T-helper 2 cell treated with Interferon-gamma antibody and Interleukin-4, amounts not matched to agents 5 μg/mL and 100 μg/mL, for 36 hours (primary cell): ENCODE data around the gene BLOC1S2.
"Not testable (repeated sequence)": the region's sequence is repeated elsewhere in the genome, so short reads cannot be mapped to it uniquely, and the experiment has no call there.

ENCODE experiments used
- DNase-seq: peaks from one replicate; pipeline ENCODE4 v3.0.0; 2021; ENCODE audit warnings: low spot score
- H3K27ac Mint-ChIP-seq: one replicate; pipeline ENCODE4 v1.8.0; 2021; ENCODE audit warnings: mild to moderate bottlenecking, mixed read lengths
- H3K27me3 Mint-ChIP-seq: one replicate; pipeline ENCODE4 v1.8.0; 2021; ENCODE audit warnings: low read depth, mixed read lengths
- H3K36me3 Mint-ChIP-seq: one replicate; pipeline ENCODE4 v1.8.0; 2021; ENCODE audit warnings: low read depth, mixed read lengths
- H3K4me1 Mint-ChIP-seq: one replicate; pipeline ENCODE4 v1.8.0; 2021; ENCODE audit warnings: low read depth, mixed read lengths
- H3K4me3 Mint-ChIP-seq: one replicate; pipeline ENCODE4 v1.8.0; 2022; ENCODE audit warnings: mild to moderate bottlenecking, moderate library complexity, mixed read lengths
- H3K9me3 Mint-ChIP-seq: one replicate; pipeline ENCODE4 v1.8.0; 2021; ENCODE audit warnings: mixed read lengths

Gene BLOC1S2

DNA sequence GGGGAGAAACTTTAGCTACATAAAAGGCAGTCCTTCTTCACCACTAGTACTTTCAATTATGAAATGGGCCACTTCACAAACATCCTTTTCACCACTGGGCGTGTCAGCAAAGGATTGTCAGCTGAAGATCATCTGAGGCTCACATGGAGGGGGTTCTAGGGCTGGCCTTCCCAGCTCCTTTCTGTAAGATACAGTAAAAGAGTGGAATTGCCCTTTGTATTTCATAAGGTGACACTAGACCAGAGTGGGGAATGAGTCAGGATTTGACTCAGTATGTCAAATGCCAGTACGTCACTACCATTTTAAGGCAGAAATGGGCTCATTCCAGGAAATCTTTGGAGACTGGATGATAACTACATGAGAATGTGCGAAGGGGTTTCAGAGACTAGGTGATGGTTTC, 21.2 kb upstream of the BLOC1S2 start:
- no peak overlapping the region for H3K4me3 Mint-ChIP-seq
- no peaks in the 10 kb centered on the region for H3K9me3 Mint-ChIP-seq
- H3K36me3 Mint-ChIP-seq: no peaks in the 10 kb centered on the region
- peaks cover 72% of the 10 kb centered on the region for H3K27me3 Mint-ChIP-seq
- DNase-seq: no peak
- H3K4me1 Mint-ChIP-seq: peaks cover 2% of the 10 kb centered on the region
- no peak overlapping the region for H3K27ac Mint-ChIP-seq

DNA sequence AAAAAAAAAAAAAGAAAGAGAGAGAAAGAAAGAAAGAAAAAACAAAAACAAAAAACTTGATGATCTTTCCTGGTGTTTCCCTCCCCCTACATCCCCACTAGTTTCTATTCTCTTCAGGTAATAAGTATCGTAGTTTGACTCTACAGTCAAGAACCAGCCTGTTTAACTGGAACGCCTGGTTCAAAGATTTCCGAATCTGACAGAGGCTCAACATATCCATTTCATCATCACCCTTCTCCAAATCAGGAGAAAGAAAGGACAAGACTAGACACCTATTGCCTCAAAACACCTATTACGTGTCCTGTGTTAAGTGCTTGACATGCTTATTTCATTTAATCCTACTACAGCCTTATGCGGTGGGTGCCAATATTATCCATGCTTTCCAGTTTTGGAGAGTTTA, 20.4 kb upstream of the BLOC1S2 start:
- Mint-ChIP-seq H3K27ac (no peak overlapping the region), H3K4me3 (no peak overlapping the region), H3K27me3 (peaks cover 64% of the 10 kb centered on the region), H3K4me1 (peaks cover 2% of the 10 kb centered on the region), H3K36me3 (no peaks in the 10 kb centered on the region), H3K9me3 (no peaks in the 10 kb centered on the region)
- no peak for DNase-seq

DNA sequence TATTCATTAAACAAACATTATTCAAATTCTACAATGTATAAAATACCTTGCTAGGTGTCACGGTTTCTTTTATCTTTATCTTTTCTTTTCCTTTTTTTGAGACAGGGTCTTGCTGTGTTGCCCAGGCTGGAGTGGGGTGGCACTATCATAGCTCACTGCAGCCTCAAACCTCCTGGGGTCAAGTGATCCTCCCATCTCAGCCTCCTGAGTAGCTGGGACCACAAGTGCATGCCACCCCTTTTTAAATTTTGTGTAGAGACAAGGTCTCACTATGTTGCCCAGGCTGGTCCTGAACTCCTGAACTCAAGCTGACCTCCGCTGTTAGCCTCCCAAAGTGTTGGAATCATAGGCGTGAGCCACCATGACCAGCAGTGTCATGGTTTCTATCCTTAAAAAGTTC, 17.9 kb upstream of the BLOC1S2 start:
- no peak for DNase-seq
- Mint-ChIP-seq H3K4me3 (no peak overlapping the region), H3K9me3 (no peaks in the 10 kb centered on the region), H3K4me1 (peaks cover 2% of the 10 kb centered on the region), H3K36me3 (no peaks in the 10 kb centered on the region), H3K27me3 (peaks cover 55% of the 10 kb centered on the region), H3K27ac (no peak overlapping the region)

DNA sequence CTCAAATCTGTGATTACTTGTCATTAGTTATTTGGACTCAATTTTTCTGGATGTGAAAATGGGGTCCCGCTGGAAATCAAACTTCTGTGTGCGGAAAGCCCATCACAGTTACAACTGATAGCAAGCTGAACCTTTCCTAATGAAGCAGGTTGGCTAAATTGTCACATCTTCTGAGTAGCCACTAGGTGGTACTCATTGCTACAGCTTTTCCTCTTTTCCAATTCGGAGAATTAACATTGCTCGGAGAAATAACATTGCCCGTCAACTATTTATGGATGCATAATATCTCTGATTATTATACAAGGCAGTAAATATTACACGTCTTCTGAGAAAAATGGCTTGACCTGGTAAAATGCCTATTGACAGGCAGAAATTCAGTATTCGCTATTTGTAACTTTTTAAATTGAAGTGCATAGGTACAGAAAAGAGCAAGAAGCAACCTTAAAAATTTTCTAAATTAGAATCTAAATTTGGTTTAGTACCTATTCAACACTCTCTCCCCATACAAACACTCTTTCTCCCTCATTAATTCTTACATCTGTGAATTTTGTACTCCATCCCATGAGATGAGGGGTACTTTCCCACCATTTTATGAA, 17.3 kb upstream of the BLOC1S2 start:
- no peaks in the 10 kb centered on the region for H3K36me3 Mint-ChIP-seq
- no peak overlapping the region for H3K27ac Mint-ChIP-seq
- no peak overlapping the region for H3K4me3 Mint-ChIP-seq
- H3K4me1 Mint-ChIP-seq: peaks cover 2% of the 10 kb centered on the region
- no peaks in the 10 kb centered on the region for H3K9me3 Mint-ChIP-seq
- peaks cover 52% of the 10 kb centered on the region for H3K27me3 Mint-ChIP-seq
- DNase-seq: no peak

DNA sequence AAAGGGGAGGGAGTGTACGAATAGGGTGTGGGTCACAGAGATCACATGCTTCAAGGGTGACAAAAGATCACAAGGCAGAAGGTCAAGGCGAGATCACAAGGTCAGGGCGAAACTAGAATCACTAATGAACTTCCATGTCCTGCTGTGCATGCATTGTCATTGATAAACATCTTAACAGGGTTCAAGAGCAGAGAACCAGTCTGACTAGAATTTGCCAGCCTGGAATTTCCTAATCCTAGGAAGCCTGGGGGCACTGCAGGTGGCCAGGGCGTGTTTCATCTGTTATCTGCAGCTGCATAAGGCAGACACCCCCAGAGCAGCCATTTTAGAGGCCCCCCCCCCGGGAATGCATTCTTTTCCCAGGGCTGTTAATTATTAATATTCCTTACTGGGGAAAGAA, 14.6 kb upstream of the BLOC1S2 start:
- H3K27ac Mint-ChIP-seq, H3K4me1 Mint-ChIP-seq, H3K36me3 Mint-ChIP-seq, H3K4me3 Mint-ChIP-seq, DNase-seq, H3K9me3 Mint-ChIP-seq: not testable (repeated sequence)
- H3K27me3 Mint-ChIP-seq: peaks cover 40% of the 10 kb centered on the region

DNA sequence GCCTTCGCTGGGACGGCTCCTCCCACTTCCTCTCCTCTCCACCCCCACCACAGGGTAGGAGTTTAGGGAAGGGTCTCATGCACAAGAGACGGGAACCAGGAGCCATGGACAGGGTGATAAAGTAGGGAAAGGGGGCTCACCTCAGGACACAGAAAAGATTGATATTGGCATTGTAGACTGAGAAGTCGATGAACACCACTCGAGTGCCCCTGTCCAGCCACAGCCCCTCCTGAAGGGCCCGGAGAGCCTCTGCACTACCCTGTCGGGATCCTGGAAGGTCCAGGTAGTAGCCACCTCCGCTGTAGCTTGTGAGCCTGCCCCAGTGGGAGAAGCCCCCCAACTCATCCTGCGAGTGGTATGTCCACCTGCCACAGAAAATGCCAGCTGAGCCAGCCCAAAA, 10.8 kb upstream of the BLOC1S2 start:
- no peaks in the 10 kb centered on the region for H3K36me3 Mint-ChIP-seq
- no peaks in the 10 kb centered on the region for H3K4me1 Mint-ChIP-seq
- no peak overlapping the region for H3K4me3 Mint-ChIP-seq
- H3K9me3 Mint-ChIP-seq: no peaks in the 10 kb centered on the region
- H3K27ac Mint-ChIP-seq: no peak overlapping the region
- peaks cover 33% of the 10 kb centered on the region for H3K27me3 Mint-ChIP-seq
- DNase-seq: no peak

DNA sequence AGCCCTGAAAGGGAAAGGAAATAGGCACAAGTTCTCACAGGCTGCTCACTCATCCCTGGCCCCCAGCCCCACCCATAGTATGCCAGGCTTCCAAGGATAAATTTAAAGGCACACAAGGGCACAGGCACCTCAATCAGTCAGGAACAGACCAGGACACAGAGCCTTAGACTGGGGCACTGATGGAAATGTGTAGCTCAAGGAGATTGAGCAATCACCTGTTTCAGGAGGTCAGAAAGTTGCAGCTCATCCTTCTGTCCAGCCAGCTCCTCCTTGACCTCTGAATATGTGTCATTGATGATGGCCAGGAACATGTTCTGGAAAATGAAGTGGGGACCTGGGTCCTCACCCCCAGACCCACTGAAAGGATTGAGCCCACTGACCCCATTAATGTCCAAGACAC, 6.6 kb upstream of the BLOC1S2 start:
- H3K27ac Mint-ChIP-seq: no peak overlapping the region
- H3K4me3 Mint-ChIP-seq: no peak overlapping the region
- H3K9me3 Mint-ChIP-seq: no peaks in the 10 kb centered on the region
- no peaks in the 10 kb centered on the region for H3K36me3 Mint-ChIP-seq
- H3K4me1 Mint-ChIP-seq: peaks cover 3% of the 10 kb centered on the region
- peaks cover 25% of the 10 kb centered on the region for H3K27me3 Mint-ChIP-seq
- no peak for DNase-seq

DNA sequence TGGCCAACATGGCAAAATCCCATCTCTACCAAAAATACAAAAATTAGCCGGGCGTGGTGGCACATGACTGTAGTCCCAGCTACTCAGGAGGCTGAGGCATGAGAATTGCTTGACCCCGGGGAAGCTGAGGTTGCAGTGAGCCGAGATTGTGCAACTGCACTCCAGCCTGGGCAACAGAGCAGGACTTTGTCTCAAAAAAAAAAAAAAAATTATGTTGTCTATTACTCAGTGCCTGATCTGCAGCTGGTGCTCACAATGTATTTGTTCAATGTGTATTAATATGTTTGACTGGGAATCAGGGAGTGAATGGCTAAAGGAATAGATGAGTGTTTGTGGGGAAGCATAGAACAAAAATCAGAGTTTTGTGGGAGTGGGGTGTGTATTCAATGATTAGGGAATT, 5.8 kb upstream of the BLOC1S2 start:
- not testable (repeated sequence) for H3K9me3 Mint-ChIP-seq, H3K27ac Mint-ChIP-seq, H3K4me3 Mint-ChIP-seq, H3K4me1 Mint-ChIP-seq, DNase-seq, H3K36me3 Mint-ChIP-seq
- peaks cover 23% of the 10 kb centered on the region for H3K27me3 Mint-ChIP-seq

DNA sequence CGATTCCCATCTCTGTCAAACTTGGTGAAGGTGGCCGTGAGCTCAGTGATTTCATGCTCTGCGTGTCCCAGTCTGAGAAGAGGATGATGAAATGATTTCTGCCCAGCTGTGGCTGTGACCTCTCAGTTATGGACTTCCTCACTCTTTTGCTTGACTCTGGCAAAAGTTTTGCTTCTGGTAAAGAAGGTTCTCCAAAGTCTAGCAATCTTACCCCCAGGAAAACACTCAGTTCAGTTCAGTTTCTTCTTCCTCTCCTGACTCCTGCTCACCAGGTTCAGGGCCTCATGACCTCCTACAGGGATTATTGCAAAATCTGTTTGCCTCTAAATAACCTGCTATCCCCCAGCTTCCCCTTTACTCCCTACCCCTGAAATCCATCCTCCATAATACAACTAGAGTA, 4.9 kb upstream of the BLOC1S2 start:
- Mint-ChIP-seq H3K4me1 (peaks cover 9% of the 10 kb centered on the region), H3K9me3 (no peaks in the 10 kb centered on the region), H3K4me3 (no peak overlapping the region), H3K27me3 (peaks cover 17% of the 10 kb centered on the region), H3K27ac (no peak overlapping the region), H3K36me3 (no peaks in the 10 kb centered on the region)
- no peak for DNase-seq

DNA sequence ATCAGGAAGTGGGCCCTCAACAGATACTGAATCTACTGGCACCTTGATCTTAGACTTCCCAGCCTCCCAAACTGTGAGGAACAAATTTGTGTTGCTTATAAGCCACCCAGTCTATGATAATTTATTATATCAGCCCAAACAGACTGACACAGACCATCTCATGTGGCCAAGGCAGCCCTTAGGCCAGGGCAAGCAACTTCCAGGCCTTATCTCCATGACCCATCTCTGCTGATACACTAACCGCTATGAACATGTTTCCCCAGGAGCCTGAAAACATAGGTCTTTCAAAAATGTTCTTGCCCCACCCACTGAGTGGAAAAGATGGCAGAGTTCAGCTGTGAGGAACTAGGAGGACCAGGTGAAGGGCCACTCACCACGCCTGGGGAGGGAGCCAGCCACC, 3.2 kb upstream of the BLOC1S2 start:
- Mint-ChIP-seq H3K27ac (no peak overlapping the region), H3K9me3 (no peaks in the 10 kb centered on the region), H3K4me3 (no peak overlapping the region), H3K4me1 (peaks cover 19% of the 10 kb centered on the region), H3K27me3 (peaks cover 12% of the 10 kb centered on the region), H3K36me3 (peaks cover 7% of the 10 kb centered on the region)
- DNase-seq: no peak

DNA sequence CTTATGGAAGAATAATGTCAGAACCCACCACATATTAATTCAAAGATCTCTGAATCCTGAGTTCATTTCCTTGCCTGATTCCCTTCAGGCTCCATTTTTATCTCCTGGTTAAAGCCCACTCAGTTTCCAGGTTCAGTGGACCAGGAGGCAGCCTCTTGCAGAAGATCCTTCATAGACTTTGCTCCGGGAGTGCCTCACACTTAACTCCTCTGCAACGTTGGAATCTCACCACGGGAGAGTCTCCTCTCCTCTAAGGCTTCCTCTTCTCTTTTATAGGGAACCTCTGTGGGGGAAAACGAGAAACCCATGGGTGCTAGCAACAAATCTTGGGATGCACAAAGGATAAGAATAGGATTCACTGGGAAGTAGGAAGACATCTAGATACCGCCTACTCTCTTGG, 1.7 kb upstream of the BLOC1S2 start:
- Mint-ChIP-seq H3K4me1 (peaks cover 21% of the 10 kb centered on the region), H3K27ac (no peak overlapping the region), H3K4me3 (no peak overlapping the region), H3K9me3 (no peaks in the 10 kb centered on the region), H3K36me3 (peaks cover 7% of the 10 kb centered on the region), H3K27me3 (peaks cover 4% of the 10 kb centered on the region)
- no peak for DNase-seq

DNA sequence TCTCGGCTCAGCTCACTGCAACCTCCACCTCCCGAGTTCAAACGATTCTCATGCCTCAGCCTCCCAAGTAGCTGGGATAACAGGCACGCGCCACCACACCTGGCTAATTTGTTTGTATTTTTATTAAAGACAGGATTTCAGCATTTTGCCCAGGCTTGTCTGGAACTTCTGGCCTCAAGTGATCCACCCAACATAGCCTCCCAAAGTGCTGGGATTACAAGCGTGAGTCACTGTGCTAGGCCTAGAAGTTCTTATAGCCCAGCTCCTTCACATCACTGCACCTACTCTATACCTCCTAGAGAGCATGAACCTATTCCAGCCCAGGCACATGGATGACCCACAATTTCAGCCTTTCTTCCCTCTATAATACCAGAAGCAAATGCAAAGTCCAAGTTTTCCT, 1.3 kb upstream of the BLOC1S2 start:
- H3K27me3 Mint-ChIP-seq: peaks cover 4% of the 10 kb centered on the region
- DNase-seq: no peak
- H3K4me1 Mint-ChIP-seq: peaks cover 22% of the 10 kb centered on the region
- H3K9me3 Mint-ChIP-seq: no peaks in the 10 kb centered on the region
- H3K4me3 Mint-ChIP-seq: peak overlapping the region; percentile 11
- peak overlapping the region; percentile 5 for H3K27ac Mint-ChIP-seq
- H3K36me3 Mint-ChIP-seq: peaks cover 7% of the 10 kb centered on the region

DNA sequence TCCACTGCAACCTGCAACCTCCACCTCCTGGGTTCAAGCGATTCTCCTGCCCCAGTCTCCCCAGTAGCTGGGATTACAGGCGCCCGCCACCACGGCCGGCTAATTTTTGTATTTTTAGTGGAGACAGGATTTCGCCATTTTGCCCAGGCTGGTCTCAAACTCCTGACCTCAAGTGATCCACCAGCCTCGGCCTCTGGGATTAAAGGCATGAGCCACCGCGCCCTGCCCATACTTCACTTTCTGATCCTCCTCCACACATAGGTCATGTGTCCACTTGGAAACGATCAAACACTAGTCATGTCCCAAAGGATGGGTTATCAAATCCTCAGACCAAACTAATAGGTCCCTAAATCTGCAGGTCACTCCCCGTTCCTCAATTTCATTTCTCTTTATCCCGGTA, 1.2 kb downstream of the BLOC1S2 start:
- DNase-seq, H3K9me3 Mint-ChIP-seq, H3K27me3 Mint-ChIP-seq: not testable (repeated sequence)
- peak overlapping the region; percentile 97 for H3K27ac Mint-ChIP-seq
- peak overlapping the region; percentile 97 for H3K4me3 Mint-ChIP-seq
- peaks cover 28% of the 10 kb centered on the region for H3K4me1 Mint-ChIP-seq
- peaks cover 14% of the 10 kb centered on the region for H3K36me3 Mint-ChIP-seq

DNA sequence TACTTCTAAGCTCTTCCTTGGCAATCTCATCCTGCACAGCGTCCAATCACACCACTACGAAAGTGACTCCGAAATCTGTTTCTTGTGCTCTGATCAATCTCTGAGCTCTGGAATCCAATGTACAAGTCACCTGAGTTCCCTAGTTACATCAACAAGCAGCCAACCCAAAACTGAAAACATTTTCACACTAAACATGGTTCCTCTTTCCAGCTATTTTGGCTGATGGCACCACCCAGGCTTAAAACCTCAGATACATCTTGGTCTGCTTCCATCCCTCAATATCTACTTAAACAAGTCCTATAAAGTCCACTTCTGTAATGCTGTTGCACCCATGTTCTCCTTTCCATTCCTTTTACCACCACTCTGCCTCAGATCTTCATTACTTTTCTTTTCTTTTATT, 3.6 kb downstream of the BLOC1S2 start:
- peaks cover 24% of the 10 kb centered on the region for H3K4me1 Mint-ChIP-seq
- H3K27me3 Mint-ChIP-seq: no peaks in the 10 kb centered on the region
- no peak overlapping the region for H3K27ac Mint-ChIP-seq
- H3K9me3 Mint-ChIP-seq: no peaks in the 10 kb centered on the region
- H3K36me3 Mint-ChIP-seq: peaks cover 23% of the 10 kb centered on the region
- no peak for DNase-seq
- no peak overlapping the region for H3K4me3 Mint-ChIP-seq

DNA sequence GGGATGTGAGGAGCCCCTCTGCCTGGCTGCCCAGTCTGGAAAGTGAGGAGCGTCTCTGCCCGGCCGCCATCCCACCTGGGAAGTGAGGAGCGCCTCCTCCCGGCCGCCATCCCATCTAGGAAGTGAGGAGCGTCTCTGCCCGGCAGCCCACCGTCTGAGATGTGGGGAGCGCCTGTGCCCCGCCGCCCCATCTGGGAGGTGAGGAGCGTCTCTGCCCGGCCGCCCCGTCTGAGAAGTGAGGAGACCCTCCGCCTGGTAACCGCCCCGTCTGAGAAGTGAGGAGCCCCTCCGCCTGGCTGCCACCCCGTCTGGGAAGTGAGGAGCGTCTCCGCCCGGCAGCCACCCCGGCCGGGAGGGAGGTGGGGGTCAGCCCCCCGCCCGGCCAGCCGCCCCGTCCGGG, 9.5 kb downstream of the BLOC1S2 start:
- not testable (repeated sequence) for H3K27ac Mint-ChIP-seq, DNase-seq, H3K27me3 Mint-ChIP-seq, H3K4me1 Mint-ChIP-seq, H3K4me3 Mint-ChIP-seq, H3K9me3 Mint-ChIP-seq
- H3K36me3 Mint-ChIP-seq: peaks cover 34% of the 10 kb centered on the region
